SK-N-MC (cell line): Measurements from ENCODE around the gene SEMA5A.

ENCODE experiments used
- EZH2 ChIP-seq: fragments of 200-600 bp; sonication (generic); IDR thresholded peaks from one replicate; pipeline ENCODE4 v1.6.1; 2017; ENCODE audit warnings: antibody characterized with exemption
- POLR2AphosphoS5 ChIP-seq: IDR thresholded peaks from 2 replicates; pipeline ENCODE4 v1.6.1; 2012; ENCODE audit warnings: mild to moderate bottlenecking, low read depth, low read length, borderline replicate concordance

DNA sequence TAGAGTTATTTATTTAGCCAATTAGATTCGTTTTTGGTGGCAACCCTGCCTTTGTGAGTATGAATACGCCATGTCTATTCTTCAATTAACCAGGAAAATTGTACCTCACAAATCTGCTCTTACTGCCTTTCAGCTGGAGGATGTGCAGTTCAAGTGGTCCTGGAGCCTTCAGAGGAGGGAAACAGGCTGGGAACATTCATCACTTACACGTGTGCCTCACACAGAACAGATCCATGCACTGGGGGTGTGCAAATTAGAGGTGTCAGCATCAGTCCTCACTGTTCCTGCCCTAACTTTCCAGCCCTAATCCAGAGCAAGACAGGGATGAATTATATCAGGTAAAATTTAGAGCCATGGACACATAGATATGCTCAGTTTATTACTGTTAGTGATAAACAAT is 65.4 kb downstream of the SEMA5A start:
- TF ChIP-seq EZH2 (no peak), POLR2AphosphoS5 (no peak)
